ENCODE measurements around the gene TRAF5. TPM values are rescaled to one million over a fixed set of nuclear protein-coding genes. Genes with fewer than 3 reads are reported as not detected.

The TRAF5 gene
- total RNA-seq, 1 donor from 2014 or later, result 9.8 TPM

DNA sequence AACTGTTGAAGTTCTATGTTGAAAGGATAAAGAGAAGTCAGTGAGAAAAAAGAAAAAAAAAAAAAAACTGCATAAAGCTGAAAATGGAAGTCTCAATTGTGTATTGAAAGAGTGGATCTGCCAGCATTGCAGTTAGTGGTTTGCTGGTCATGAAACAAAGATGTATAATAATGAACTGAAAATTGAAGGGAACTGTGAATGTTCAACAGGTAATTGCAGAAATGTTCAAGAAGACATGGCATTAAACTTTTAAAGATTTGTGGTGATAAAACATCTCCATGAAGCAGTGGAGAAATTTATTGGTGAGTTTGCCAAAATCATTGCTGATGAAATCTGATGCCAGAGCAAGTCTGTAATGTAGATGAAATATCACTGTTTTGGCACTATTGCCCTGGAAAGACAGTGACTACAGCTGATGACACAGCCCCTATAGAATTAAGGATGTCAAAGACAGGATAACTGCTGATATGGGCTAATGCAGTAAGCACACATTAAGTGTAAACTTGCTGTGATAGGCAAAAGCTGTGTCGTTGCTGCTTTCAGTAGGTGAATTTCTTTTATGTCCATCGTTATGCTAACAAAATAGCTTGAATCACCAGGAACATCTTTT is 94.3 kb downstream of the TRAF5 start:
- Histone ChIP-seq H3K36me3 (no peaks in the 10 kb centered on the region), H3K27me3 (no peaks in the 10 kb centered on the region), H3K27ac (no peak overlapping the region), H3K9me3 (no peaks in the 10 kb centered on the region), H3K4me3 (no peak overlapping the region), H3K4me1 (no peaks in the 10 kb centered on the region)
- ATAC-seq, result no peak
- no peak for DNase-seq
- intact Hi-C loops (cut with DNase I), result no loop called here
- TF ChIP-seq, protein P1, sequence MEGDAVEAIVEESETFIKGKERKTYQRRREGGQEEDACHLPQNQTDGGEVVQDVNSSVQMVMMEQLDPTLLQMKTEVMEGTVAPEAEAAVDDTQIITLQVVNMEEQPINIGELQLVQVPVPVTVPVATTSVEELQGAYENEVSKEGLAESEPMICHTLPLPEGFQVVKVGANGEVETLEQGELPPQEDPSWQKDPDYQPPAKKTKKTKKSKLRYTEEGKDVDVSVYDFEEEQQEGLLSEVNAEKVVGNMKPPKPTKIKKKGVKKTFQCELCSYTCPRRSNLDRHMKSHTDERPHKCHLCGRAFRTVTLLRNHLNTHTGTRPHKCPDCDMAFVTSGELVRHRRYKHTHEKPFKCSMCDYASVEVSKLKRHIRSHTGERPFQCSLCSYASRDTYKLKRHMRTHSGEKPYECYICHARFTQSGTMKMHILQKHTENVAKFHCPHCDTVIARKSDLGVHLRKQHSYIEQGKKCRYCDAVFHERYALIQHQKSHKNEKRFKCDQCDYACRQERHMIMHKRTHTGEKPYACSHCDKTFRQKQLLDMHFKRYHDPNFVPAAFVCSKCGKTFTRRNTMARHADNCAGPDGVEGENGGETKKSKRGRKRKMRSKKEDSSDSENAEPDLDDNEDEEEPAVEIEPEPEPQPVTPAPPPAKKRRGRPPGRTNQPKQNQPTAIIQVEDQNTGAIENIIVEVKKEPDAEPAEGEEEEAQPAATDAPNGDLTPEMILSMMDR (IDR thresholded peaks at IDR 0.05), result no peak

DNA sequence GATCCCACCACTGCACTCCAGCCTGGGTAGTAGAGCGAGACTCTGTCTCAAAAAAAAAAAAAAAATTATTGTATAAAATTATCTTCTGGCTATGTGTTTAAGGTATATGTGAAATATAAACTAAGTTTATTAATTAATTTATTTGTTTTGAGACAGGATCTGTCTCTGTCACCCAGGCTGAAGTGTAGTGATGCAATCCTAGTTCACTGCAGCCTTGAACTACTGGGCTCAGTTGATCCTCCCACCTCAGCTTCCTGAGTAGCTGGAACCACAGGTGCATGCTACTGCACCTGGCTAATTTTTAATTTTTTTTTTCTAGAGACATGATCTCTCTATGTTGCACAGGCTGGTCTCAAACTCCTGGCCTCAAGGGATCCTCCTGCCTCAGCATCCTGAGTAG is 97.4 kb downstream of the TRAF5 start:
- H3K27ac ChIP-seq, result no peak overlapping the region
- no peaks in the 10 kb centered on the region for H3K36me3 ChIP-seq
- no peaks in the 10 kb centered on the region for H3K27me3 ChIP-seq
- intact Hi-C loops (cut with DNase I), result no loop called here
- no peaks in the 10 kb centered on the region for H3K4me1 ChIP-seq
- TF ChIP-seq, protein P1 (IDR thresholded peaks at IDR 0.05), result no peak
- ATAC-seq (no peak), DNase-seq (no peak)
- H3K4me3 ChIP-seq, result no peak overlapping the region
- no peaks in the 10 kb centered on the region for H3K9me3 ChIP-seq

Other genes starting within 250 kb of the TRAF5 start
- not detected for gene KCNH1, start 192.7 kb upstream of the TRAF5 start, total RNA-seq
- gene RCOR3, start 67.5 kb upstream of the TRAF5 start, total RNA-seq, result 46.7 TPM
- gene RD3, start 165.3 kb downstream of the TRAF5 start, total RNA-seq, result 0.29 TPM